WTC11 (cell line): ENCODE results near the gene RBFOX2.

Source experiments
- AR ChIP-seq: fragments of 250-450 bp; sonication (Bioruptor Pico); IDR thresholded peaks from 2 replicates; pipeline ENCODE4 v1.9.0; 2021; ENCODE audit warnings: mild to moderate bottlenecking
- CTCF ChIP-seq: fragments of 200-600 bp; IDR thresholded peaks from 2 replicates; pipeline ENCODE4 v1.8.0; 2022; ENCODE audit warnings: antibody characterized with exemption
- SP1 ChIP-seq: sonication (generic); formaldehyde crosslinking; conservative IDR thresholded peaks from 2 replicates; pipeline ENCODE4 v1.8.1; 2022; ENCODE audit warnings: missing genetic modification reagents
- TCF7 ChIP-seq: sonication (generic); formaldehyde crosslinking; IDR thresholded peaks from 2 replicates; pipeline ENCODE4 v1.8.0; 2022; ENCODE audit warnings: mild to moderate bottlenecking, low read depth, missing genetic modification reagents, moderate library complexity
- USF1 ChIP-seq: sonication (generic); formaldehyde crosslinking; IDR thresholded peaks from 2 replicates; pipeline ENCODE4 v1.8.0; 2022; ENCODE audit warnings: mild to moderate bottlenecking, missing genetic modification reagents
- ZNF232 ChIP-seq: sonication (generic); formaldehyde crosslinking; IDR thresholded peaks from 2 replicates; pipeline ENCODE4 v1.8.0; 2022; ENCODE audit warnings: mild to moderate bottlenecking, missing genetic modification reagents
- ZNF263 ChIP-seq: sonication (generic); formaldehyde crosslinking; IDR thresholded peaks from 2 replicates; pipeline ENCODE4 v1.8.1; 2022; ENCODE audit warnings: low read depth, mild to moderate bottlenecking, moderate library complexity, missing genetic modification reagents
- ZNF281 ChIP-seq: sonication (generic); formaldehyde crosslinking; IDR thresholded peaks from 2 replicates; pipeline ENCODE4 v1.8.0; 2023; ENCODE audit warnings: mild to moderate bottlenecking, missing genetic modification reagents

GRCh38 chr22:35892192-35892591 lies 136.4 kb downstream of the RBFOX2 start:
- no peak for TF ChIP-seq CTCF
- no peak for TF ChIP-seq SP1
- no peak for TF ChIP-seq TCF7 (CRISPR knock-in tag)
- no peak for TF ChIP-seq ZNF263 (CRISPR knock-in tag)
- no peak for TF ChIP-seq AR (CRISPR knock-in tag)
- no peak for TF ChIP-seq USF1 (CRISPR knock-in tag)
- TF ChIP-seq ZNF281 (CRISPR knock-in tag), result no peak
- no peak for TF ChIP-seq ZNF232
